HG03342 (cell line): Measurements from ENCODE around the gene RFNG.
"Not testable (repeated sequence)": the region's sequence is repeated elsewhere in the genome, so short reads cannot be mapped to it uniquely, and the experiment has no call there.

Experiments
- ATAC-seq: cut with Tn5 transposase; IDR thresholded peaks from one replicate; pipeline ENCODE4 v1.9.1; 2021; ENCODE audit warnings: mild to moderate bottlenecking, moderate library complexity; ENCODE audit not compliant: unreplicated experiment

RFNG gene

DNA sequence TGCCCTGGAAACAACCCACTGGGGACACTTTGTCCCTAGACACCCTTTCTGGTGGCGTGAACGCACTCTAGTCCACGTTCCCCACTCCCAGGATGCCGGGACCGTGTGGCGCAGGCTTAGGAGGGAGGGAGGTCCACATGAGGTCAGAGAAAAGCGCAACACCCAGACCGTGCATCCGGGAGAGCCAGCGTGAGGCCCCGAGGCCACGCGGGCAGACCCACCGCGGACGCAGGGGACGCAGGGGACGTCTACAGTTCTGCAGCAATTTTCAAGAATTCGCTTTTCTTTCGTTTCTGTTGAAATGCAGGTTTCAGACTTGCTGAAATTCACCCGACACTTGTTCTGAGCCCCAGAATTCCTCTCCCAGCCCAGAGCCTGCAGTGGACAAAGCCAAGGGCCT is 4.7 kb downstream of the RFNG start:
- no peak for ATAC-seq

DNA sequence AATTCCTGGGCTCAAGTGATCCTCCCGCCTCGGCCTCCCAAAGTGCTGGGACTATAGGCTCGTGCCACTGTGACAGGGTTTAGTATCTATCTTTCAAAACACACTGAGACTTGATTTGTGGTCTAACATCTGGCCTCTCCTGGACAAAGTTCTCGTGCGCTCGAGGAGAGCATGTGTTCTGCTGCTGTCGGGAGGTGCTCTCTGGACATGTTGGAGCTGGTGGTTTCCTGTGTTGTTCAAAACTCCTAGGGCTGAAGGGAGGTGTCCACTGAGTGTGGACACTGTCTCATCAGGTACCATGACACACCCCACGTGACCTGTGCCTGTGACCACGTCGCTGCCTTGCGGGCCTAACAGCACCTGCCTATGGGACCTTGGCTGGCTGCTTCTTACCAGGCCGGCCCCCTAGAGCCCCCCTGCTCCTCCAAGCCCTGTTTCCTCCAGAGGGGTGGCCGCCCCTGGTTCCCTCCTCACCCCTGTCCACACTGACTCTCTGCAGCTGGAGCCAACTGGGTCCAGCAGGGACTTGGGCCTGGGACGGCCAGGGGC is 5.6 kb downstream of the RFNG start:
- ATAC-seq, result no peak

DNA sequence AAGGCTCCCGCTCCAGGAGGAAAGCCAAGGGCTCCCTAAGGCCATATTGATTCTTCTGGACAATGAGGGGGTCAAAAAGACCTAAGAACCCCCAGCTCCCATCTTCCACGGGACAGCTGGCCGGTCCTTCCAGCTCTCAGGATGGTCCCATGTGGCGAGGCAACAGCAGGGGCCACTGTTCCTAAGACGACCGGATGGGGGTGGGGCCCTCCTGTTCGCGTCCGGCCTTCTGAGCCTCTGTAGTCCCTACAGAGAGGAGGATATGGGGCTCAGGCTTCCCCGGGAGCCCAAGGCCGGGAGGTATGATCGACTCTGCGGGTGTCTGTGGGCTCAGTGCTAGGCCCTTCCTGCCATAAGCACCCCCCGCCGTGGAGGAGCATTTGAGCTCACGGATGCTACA is 8.1 kb downstream of the RFNG start:
- no peak for ATAC-seq

DNA sequence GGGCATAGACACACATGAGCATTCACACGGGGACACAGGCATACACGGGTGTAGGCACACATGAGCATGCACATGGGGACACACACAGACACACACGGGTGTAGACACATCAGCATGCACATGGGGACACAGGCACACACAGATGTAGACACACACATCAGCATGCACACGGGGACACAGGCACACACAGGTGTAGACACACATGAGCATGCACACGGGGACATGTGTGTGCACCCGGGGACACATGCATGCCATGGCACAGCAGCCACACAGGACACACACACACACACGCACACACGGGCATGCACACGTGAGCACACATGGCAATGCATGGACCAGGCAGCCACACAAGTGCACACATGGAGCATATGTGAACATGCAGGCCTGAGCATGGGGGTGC is 9.0 kb downstream of the RFNG start:
- ATAC-seq, result no peak

DNA sequence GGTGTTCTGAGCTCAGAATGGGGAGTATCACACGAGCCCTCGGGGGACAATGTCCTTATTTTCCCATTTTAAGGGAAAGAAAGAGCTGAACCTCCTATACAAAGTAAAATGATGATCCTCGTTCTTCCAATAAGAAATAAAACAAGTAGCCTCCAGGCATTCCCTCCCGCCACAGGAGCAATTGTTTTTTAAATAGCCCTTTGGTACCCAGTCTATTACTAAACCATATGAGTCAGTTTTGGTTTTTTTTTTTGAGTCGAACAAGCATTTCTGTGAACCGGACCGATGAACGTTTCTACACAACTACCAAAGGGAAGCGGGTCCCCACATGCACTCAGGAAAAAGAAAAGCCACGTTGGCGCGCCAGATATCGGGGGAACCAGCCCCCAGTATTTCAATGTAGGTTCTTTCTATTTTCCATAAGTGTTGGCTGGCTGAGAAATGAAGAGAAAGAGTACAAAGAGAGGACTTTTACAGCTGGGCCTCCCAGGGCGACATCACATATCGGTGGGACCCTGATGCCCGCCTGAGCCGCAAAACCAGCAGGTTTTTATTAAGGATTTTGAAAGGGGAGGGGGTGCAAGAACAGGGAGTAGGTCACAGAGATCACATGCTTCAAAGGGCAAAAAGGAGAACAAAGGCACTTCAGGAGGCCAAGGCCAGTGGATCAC is 10.3 kb downstream of the RFNG start:
- no peak for ATAC-seq

DNA sequence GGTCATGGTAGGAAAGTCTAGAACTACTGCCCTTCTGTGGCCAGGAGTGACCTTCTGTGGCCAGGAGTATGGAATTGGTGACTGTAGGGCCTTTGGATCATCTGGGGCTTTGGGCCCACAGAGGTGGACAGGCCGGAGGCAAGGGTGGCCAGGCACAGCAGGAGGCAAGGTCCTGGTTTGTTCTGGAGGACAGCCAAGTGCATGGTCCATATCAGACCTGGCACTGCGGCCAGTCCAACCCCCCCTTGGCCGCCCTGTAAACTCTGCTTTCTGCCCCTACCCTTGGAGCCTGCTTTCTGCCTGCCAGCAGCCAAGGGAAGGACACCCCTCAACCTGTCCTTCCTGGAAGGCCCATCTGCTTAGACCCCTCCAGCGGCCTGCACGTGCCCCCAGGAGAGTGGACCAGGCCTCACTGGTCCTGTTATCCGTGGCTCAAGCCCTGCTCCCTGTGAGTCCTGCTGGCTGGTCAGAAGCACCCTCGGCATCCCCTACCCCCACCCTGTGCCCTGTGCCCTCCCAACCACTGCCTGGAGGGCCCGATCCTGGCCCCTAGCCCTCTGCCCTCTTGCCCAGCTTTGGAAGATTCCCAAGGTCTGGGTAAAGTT is 11.8 kb downstream of the RFNG start:
- ATAC-seq, result no peak

DNA sequence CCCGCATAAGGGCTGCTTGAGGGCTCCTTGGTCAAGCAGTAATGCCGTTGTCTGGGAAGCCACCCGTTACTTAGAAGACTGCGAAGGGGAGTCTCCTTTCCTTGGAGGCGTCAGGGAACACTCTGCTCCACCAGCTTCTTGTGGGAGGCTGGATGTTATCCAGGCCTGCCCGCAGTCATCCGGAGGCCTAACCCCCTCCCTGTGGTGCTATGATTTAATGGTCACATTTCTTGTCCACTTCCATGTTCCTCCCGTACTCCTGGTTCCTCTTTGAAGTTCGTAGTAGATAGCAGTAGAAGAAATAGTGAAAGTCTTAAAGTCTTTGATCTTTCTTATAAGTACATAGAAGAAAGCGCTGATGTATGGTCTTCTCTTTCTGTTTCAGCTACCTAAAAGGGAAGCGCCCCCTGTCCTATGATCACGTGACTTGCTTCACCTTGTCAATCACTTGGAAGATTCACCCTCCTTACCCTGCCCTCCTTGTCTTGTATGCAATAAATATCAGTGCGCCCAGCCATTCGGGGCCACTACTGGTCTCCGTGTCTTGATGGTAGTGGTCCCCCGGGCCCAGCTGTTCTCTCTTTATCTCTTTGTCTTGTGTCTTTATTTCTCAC is 12.7 kb downstream of the RFNG start:
- not testable (repeated sequence) for ATAC-seq

DNA sequence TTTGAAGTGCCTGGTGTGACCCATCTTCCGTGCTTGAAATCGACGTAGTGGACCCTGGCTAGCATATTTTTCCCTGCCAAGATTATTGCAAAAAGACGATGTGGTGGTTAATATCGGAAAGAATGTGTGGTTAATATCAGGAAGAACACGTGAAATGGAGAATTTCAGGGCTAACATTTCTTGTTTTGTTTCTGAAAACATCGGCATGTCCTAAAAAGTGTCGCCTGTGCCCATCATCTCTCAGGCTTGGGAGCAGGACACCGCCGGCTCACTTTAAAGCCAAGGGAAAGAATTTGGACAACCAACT is 13.8 kb downstream of the RFNG start:
- no peak for ATAC-seq

DNA sequence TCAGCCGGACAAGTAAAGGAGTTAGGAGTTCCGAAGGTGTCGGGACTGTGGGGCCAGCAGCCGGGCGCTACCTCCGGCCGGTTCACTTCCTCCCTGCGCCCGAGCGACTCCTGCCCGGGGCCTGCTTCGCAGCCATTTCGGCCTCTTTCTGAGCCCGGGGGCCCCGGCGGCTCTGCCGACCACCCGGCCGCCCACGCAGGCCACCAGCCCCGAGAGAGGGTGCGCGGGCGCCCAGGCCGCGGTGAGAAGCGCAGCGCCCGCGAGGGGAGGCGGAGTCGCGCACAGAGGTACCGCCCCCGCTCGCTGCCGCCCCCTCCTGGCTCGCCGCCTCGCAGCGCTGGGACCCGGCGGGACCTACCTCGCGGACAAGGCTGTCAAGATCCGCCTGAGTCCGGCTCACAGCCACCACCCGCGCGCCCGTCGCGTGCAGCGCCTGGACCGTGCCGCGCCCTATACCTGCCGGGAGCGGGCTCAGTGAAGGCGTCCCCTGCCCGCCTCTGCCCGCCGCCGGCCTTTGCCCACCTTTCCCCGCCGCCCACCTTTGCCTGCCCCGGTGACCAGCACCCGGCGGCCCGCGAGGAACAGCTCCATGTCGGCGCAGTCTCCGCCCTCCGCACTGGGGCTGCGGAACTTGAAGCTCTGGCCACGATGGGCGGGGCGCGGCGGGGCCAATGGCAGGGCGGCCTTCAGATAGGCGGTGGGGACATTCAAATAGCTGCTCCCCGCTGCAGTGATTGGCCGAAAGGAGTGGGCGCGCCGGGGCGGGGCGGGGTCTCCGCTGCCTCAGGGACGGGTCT is 14.3 kb downstream of the RFNG start, which contains the start of gene DCXR:
DCXR (minus strand) TSS at position 606 of the 797 bp plus-strand sequence; CDS start at position 591, 15 bp downstream.
- ATAC-seq, result peak; percentile 85

DNA sequence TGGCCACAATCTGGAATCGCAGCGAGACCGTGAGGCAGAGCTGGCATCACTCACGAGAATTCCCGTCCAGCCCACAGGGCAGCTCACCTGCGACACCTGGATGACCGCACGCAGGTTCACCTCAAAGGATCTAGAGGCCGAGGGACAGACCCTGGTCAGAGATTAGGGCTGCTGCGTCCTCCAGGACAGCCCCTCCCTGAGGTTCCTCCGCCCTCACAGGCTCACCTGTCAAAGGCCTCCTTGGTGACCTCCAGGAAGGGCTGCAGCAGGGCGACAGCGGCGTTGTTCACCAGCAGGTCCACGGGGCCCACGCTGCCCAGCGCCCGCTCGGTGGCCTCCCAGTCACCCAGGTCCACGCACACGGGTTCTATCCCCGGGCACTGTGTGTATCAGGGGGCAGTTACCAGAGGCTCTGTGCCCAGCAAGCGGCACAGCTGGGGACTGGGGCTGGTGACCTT is 14.9 kb downstream of the RFNG start:
- ATAC-seq, result no peak

DNA sequence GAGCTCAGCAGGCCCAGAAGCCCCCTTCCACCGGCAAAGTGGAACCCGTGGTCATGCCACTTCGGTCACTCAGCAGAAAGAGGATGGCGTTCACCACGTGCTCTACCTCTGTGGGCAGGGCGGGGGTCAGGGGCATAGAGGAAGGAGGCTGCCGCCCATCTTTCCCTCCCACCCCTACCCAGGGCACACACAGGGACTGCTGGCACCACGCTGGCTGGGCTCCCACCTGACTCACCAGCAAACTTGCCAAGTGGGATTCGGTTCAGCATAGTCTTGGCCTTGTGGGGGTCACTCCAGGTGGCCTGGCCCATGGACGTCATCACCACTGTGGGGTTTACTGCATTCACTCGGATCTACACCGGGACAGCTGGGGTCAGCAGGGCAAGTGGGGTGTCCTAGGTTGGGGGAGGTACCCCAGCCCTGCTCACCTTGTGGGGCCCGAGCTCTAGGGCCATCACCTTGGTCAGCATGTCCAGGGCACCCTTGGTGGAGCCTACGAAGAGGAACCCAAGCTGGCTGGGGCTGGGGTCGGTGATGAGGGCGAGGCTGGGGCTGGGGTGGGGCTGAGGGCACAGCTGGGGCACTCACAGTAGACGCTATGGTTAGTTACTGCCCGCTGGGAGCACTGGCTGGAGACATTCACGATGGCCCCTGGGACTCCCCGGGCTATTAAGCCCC is 15.5 kb downstream of the RFNG start:
- no peak for ATAC-seq

DNA sequence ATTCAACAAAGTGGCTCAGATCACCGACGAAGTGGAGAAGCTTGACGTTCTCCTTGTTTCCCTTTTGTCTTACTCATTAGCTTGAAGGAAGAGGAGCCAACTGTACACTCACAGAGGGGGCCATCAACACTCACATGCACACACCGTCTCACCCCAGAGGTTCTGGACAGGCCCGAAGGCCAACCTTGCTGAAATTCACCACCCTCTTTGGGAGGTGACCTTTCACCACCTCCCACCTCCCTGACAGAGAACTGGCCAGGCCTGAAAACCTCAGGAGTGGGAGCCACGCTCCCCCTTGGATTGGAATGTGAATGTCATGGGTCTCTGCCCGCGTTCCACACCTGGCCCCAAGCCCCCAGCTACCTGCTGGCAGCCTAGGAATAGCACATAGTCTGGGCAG is 16.1 kb downstream of the RFNG start:
- no peak for ATAC-seq

DNA sequence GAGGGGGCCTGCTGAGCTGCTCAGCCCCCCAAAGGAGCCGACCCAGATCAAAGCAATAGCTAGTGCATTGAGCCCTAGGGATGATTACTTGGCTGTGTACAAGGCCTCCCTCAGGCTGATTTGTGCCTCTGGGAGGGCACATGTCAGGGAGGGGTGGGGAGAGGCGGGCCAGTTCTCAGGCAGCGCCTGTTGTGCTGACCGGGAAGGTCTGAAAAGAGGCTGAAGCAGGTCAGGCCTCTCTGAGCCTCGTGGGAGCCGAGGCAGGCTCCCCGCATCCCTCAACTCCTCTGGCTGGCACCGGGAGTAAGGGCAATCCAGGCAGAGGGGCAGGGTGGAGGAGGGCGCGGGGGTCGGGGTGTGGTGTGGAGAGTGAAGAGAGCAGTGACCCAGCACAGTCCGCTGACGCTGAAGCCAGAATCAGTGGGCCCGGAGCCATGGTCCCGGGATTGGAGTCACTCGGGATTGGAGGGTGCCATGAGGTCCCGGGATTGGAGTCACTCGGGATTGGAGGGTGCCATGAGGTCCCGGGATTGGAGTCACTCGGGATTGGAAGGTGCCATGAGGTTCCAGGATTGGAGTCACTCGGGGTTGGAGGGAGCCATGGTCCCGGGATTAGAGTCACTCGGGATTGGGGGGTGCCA is 17.1 kb downstream of the RFNG start:
- ATAC-seq, result no peak

DNA sequence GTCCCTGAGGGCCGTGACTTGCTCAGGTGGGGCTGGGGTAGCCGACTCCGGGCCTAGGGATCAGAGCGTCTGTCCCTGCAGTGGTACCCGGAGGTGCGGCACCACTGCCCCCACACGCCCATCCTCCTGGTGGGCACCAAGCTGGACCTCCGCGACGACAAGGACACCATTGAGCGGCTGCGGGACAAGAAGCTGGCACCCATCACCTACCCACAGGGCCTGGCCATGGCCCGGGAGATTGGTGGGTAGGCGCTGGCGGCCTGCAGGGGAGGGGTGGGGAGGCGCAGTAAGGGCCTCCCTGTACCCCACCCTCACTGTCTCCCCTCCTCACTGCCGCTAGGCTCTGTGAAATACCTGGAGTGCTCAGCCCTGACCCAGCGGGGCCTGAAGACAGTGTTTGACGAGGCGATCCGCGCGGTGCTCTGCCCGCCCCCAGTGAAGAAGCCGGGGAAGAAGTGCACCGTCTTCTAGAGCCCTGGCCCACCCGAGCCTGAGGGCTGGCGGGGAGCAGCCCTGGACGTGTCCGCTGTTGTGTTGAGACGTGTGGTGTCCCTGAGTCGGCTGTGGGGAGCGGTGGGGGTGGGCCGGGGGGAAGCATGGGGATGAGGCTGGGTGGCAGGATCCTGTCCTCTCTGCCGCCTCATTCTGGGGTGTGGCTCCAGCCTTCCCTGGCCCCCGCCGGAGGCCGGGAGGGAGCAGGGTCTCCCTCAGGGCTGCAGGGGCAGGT is 18.1 kb downstream of the RFNG start:
- no peak for ATAC-seq

DNA sequence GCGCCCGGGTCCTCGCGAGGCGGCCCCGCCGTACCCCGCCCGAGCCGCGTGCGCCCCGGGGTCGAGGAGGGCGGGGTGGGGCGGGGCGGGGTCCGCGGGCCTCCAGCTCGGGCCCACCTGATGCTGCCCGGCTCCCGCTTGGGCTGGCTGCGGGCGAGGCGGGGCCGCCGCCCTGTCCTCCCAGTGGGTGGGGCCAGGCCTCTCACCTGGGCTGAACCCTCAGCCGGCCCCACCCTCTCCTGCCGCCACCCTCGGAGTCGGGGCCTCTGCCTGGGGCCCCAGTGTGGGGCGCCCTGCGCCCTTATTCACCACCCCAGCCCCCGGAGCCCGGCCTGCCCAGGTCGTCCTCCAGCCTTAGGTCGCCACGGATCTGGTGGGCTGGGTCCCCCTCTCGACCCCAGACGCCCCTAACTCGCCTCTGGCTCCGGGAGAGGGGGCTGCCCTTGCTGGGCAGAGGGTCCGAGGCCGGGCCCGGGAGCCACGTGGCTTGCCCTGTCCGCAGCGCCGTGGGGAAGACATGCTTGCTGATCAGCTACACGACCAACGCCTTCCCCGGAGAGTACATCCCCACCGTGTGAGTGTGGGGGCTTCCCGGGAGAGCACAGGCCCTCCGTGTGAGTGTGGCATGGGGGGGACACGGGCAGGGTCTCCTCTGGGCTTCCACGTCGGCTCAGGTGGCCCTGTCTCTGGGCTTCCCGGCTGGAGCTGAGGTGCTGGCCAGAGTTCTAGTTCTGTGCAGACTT is 19.6 kb downstream of the RFNG start:
- ATAC-seq, result no peak

DNA sequence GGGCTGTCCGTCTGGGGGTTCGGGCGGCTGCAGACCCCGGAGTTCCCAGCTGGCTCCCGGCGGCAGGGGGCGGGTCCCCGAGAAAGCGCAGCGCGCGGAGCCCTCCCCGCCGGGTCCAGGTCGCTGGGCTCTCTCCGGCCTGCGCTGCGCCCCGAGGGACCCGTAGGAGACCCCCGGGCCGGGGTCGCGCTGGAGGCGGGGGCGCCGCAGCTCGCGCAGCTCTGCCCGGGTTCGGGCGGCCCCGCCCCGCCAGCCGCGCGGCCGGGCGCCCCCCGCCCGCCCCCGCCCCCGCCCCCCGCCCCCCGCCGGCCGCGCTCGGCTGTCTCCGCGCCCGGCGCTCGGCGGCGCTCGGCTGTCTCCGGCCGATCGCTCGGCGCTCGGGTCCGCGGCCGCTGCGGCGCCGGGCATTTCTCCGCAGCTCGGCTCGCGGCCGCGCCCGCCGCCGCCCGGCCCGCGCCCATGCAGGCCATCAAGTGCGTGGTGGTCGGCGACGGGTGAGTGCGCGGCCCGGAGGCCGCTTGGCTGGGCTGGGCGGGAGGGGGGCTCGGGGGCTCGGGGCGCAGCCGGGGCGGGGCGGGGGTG is 20.2 kb downstream of the RFNG start, which contains the start of gene RAC3:
RAC3 (plus strand) TSS at position 376 of the 582 bp plus-strand sequence; CDS start at position 460, 84 bp downstream.
- no peak for ATAC-seq

DNA sequence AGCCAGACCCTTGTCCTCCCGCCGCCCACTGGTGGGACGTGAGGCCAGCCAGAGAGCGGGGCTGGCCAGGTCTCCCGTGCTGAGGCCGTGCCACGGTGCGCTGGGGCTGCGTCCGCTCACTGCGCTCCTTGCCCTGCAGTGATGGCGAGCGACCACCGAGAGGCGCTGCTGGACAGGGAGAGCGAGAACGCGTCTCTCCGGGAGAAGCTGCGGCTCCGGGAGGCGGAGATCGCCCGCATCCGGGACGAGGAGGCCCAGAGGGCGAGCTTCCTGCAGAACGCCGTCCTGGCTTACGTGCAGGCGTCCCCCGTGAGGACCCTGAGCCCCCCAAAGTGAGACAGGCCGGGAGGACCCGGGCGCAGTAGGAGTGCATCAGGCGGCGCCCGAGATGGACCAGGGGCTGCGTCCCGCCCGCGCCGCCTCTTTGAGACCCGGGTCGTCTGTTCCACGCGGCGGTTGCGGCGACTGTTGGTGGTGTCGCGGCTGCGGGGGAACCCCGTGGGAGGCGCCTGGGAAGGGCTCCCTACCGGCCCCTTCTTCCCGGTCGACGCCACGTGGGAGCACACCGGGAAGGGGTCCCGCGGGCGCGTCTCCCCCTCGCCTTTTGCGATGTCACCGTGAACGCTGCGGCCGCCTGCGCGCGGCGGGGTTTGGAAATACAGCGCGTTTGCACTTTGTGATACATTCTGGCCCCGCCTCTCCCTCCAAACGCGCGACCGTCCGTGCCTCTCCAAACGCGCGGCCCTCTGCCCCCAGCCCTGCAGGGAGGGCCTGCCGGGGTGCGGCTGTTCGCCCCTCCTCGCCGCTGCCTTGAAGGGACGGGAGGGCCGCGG is 20.9 kb downstream of the RFNG start:
- ATAC-seq, result peak; percentile 51
